Adrenal gland (tissue), 12 donors: Measurements from ENCODE around the gene PTPMT1. TPM values are rescaled to one million over a fixed set of nuclear protein-coding genes. Genes with fewer than 3 reads are reported as not detected.

ENCODE experiments used
- DNase-seq, 7 donors: peaks; one replicate each; pipeline ENCODE4 v3.0.0-alpha.2; 2019 to 2020
- H3K27ac ChIP-seq, 5 donors: fragments of 200-600 bp; sonication (generic) in 4 of 5; 1 replicate in 3 of 5; 2 replicates in 2 of 5; pipeline versions ENCODE4 v1.5.1 to v1.8.0; 2016 to 2020; ENCODE audit warnings: mild to moderate bottlenecking in 1 of 5
- H3K27me3 ChIP-seq: fragments of 200-600 bp; 2 replicates; pipeline ENCODE4 v1.8.0; 2021
- H3K36me3 ChIP-seq, 2 donors: fragments of 200-600 bp; replicated peaks in 1 of 2; 1 replicate in 1 of 2; 2 replicates in 1 of 2; pipeline versions ENCODE4 v1.5.1 to v1.8.0; 2018 to 2022
- H3K4me1 ChIP-seq, 2 donors: fragments of 200-600 bp; replicated peaks in 1 of 2; 1 replicate in 1 of 2; 2 replicates in 1 of 2; pipeline versions ENCODE4 v1.5.1 to v1.8.0; 2018 to 2021
- H3K4me3 ChIP-seq, 4 donors: fragments of 200-600 bp; sonication (generic) in 3 of 4; one replicate each; pipeline ENCODE4 v1.5.1; 2016 to 2018
- H3K9me3 ChIP-seq, 3 donors: fragments of 200-600 bp; sonication (generic) in 1 of 3; replicated peaks in 1 of 3; 1 replicate in 2 of 3; 2 replicates in 1 of 3; pipeline versions ENCODE4 v1.5.1 to v1.8.0; 2016 to 2021
- POLR2A ChIP-seq, 2 donors: fragments of 450-650 bp; IDR thresholded peaks; one replicate each; pipeline ENCODE4 v1.6.1; 2017; ENCODE audit warnings: antibody characterized with exemption in 2 of 2, mild to moderate bottlenecking in 2 of 2, moderate library complexity in 1 of 2
- WGBS, 4 donors: extraction: QIAGEN DNeasy Blood & Tissue Kit in 2 of 4; methylation state at CpG; one replicate each; pipeline versions ENCODE4 v1.1.5 to v1.1.7; 2013 to 2017; 5-methylcytosine and 5-hydroxymethylcytosine counted together
- intact Hi-C, 2 donors: fragments of 100-400 bp; cut with DNase I; formaldehyde crosslinking; loops; one replicate each; pipeline versions ENCODE4 v1.14.1 to v1.15.0; 2022 to 2023
- polyA plus RNA-seq, 3 donors: library from polyadenylated mRNA; stranded (reverse); fragments of 200-250 nt in 2 of 3; fragments of 350-450 nt in 1 of 3; fragmentation: Illumina TruSeq in 1 of 3; extraction: RNeasy Lipid Tissue Mini Kit (QIAGEN cat#74804) in 1 of 3; gene quantifications; one replicate each; pipeline ENCODE4 v1.2.3, GENCODE V29; 2013 to 2014
- total RNA-seq, 9 donors: library from RNA; depleted of rRNA in 4 of 9; stranded (reverse); fragments of >200 nt in 4 of 9; fragments of 120-200 nt in 1 of 9; fragmentation: NEBNext Ultra II Directional in 1 of 9; extraction: Animal tissue kit (Norgen Biotek cat#: 25700) in 1 of 9; gene quantifications; one replicate each; pipeline versions ENCODE4 v1.1.0 to v1.2.4, GENCODE V29; 2013 to 2023
- TF ChIP-seq, protein P1 (sequence below), 6 experiments: fragments of 450-650 bp in 4 of 6; fragments of 200-600 bp in 2 of 6; sonication (generic) in 1 of 6; IDR thresholded peaks; 1 replicate in 5 of 6; 2 replicates in 1 of 6; pipeline versions ENCODE4 v1.5.1 to v1.8.0; 2016 to 2021; ENCODE audit warnings: antibody characterized with exemption in 6 of 6, mild to moderate bottlenecking in 2 of 6, moderate library complexity in 1 of 6
- donor health status: healthy with polysubstance abuse.
- donor health status: Bipolar disorder and iron deficiency.
- donor health status: DM: yes; HTN: yes; CAD: no.
- donor health status: DM: no; HTN: no; CAD: no.
- donor health status: DM: no; HTN: no; CAD: no.
- donor health status: DM: yes; HTN: yes; CAD: no.

Gene PTPMT1
- total and polyA plus RNA-seq, 12 donors, result 52.1 to 180 (median 85.6) TPM

- Histone ChIP-seq H3K27ac (peak within 1 kb of the TSS; percentile 55 to 92 (median 84)), H3K4me3 (peak within 1 kb of the TSS; percentile 62 to 88 (median 72)), H3K4me1 (peaks cover 18 to 25% of the 10 kb centered on the region in 2 donors), H3K27me3 (no peaks in the 10 kb centered on the region), H3K9me3 (no peaks in the 10 kb centered on the region), H3K36me3 (peaks cover 0 to 54% of the 10 kb centered on the region in 2 donors)
- WGBS, 4 donors, result 0 to 1% (median 1%) methylated on average over 25 to 72 of the region's 72 CpGs
- peak; percentile 87 to 94 (median 91) for DNase-seq
- intact Hi-C loops, result no loop called here
- TF ChIP-seq, protein P1, sequence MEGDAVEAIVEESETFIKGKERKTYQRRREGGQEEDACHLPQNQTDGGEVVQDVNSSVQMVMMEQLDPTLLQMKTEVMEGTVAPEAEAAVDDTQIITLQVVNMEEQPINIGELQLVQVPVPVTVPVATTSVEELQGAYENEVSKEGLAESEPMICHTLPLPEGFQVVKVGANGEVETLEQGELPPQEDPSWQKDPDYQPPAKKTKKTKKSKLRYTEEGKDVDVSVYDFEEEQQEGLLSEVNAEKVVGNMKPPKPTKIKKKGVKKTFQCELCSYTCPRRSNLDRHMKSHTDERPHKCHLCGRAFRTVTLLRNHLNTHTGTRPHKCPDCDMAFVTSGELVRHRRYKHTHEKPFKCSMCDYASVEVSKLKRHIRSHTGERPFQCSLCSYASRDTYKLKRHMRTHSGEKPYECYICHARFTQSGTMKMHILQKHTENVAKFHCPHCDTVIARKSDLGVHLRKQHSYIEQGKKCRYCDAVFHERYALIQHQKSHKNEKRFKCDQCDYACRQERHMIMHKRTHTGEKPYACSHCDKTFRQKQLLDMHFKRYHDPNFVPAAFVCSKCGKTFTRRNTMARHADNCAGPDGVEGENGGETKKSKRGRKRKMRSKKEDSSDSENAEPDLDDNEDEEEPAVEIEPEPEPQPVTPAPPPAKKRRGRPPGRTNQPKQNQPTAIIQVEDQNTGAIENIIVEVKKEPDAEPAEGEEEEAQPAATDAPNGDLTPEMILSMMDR (IDR thresholded peaks at IDR 0.05), result peak in 1 of 6 experiments; percentile 3
- TF ChIP-seq POLR2A (IDR thresholded peaks at IDR 0.05), result peak; percentile 74 to 78
Measured at GRCh38 chr11:47578524-47579494, 13.4 kb downstream of the PTPMT1 start, which contains the start of the genes KBTBD4 and NDUFS3. TSS of gene KBTBD4 (minus strand) at chr11:47578970. CDS start at chr11:47578951, 19 bp downstream. TSS of gene NDUFS3 (plus strand) at chr11:47579074. CDS start at chr11:47579092, 18 bp downstream.

GRCh38 chr11:47583844-47584243 lies 18.4 kb downstream of the PTPMT1 start:
- TF ChIP-seq, protein P1 (IDR thresholded peaks at IDR 0.05), result no peak
- no peak for TF ChIP-seq POLR2A (IDR thresholded peaks at IDR 0.05)
- WGBS, 4 donors, result 87 to 91% (median 89%) methylated on average over 5 of the region's 5 CpGs
- intact Hi-C loops, result no loop called here
- Histone ChIP-seq H3K27me3 (no peaks in the 10 kb centered on the region), H3K4me3 (no peak overlapping the region), H3K4me1 (peaks cover 7 to 9% of the 10 kb centered on the region in 2 donors), H3K9me3 (no peaks in the 10 kb centered on the region), H3K36me3 (peaks cover 0 to 49% of the 10 kb centered on the region in 2 donors), H3K27ac (no peak overlapping the region)
- no peak for DNase-seq

- no peak for DNase-seq
- Histone ChIP-seq H3K27ac (peak within 1 kb of the TSS in 1 of 5 donors; percentile 58), H3K9me3 (no peaks in the 10 kb centered on the region), H3K36me3 (peaks cover 0 to 40% of the 10 kb centered on the region in 2 donors), H3K4me3 (no peak within 1 kb of the TSS), H3K27me3 (peaks cover 9% of the 10 kb centered on the region), H3K4me1 (no peaks in the 10 kb centered on the region)
- intact Hi-C loops, result no loop called here
- TF ChIP-seq, protein P1 (IDR thresholded peaks at IDR 0.05), result no peak
- TF ChIP-seq POLR2A (IDR thresholded peaks at IDR 0.05), result no peak
- WGBS, 4 donors, result 76 to 97% (median 81%) methylated on average over 6 to 12 of the region's 12 CpGs
Measured at GRCh38 chr11:47586098-47586855, 20.9 kb downstream of the PTPMT1 start, which contains the start of gene FAM180B. TSS of gene FAM180B (plus strand) at chr11:47586678. CDS start at chr11:47586769, 91 bp downstream.
